CD4-positive, alpha-beta T cell (primary cell): ENCODE measurements around the gene AMPH. TPM values are rescaled to one million over a fixed set of nuclear protein-coding genes. Genes with fewer than 3 reads are reported as not detected.

ENCODE experiments used
- ATAC-seq: fragments of 200-7000 bp; cut with Tn5 transposase; one replicate; pipeline ENCODE4 v1.10.0; 2022; ENCODE audit warnings: mild to moderate bottlenecking; ENCODE audit not compliant: poor library complexity
- CTCF ChIA-PET: fragments of 350-600 bp; sonication (Branson Sonifier 250); formaldehyde crosslinking; loops from one replicate; lab custom pipeline; 2021; ENCODE audit warnings: antibody characterized with exemption, inconsistent platforms; lab: Charles Lee
- POLR2A ChIA-PET: fragments of 350-600 bp; sonication (Branson Sonifier 250); formaldehyde crosslinking; loops from one replicate; lab custom pipeline; 2021; ENCODE audit warnings: antibody characterized with exemption, inconsistent platforms; lab: Charles Lee
- DNase-seq, 14 experiments: peaks; one replicate each; pipeline ENCODE4 v3.0.0-alpha.2; 2013 to 2020; ENCODE audit warnings: mixed read lengths in 2 of 14
- H3K27ac ChIP-seq, 2 donors: one replicate each; pipeline versions ENCODE4 v1.5.1 to v1.7.0; 2013; ENCODE audit warnings: low read length in 2 of 2, low read depth in 1 of 2, mild to moderate bottlenecking in 1 of 2
- H3K27me3 ChIP-seq, 2 experiments: 1 replicate in 1 of 2; 2 replicates in 1 of 2; pipeline versions ENCODE4 v1.6.1 to v1.7.0; 2013; ENCODE audit warnings: low read length in 2 of 2, control low read depth in 1 of 2, mild to moderate bottlenecking in 1 of 2, moderate library complexity in 1 of 2; ENCODE audit not compliant: insufficient read depth in 2 of 2, control insufficient read depth in 1 of 2
- H3K36me3 ChIP-seq: one replicate; pipeline ENCODE4 v1.6.1; 2013; ENCODE audit warnings: low read length, control low read depth; ENCODE audit not compliant: insufficient read depth
- H3K4me1 ChIP-seq: one replicate; pipeline ENCODE4 v1.6.1; 2013; ENCODE audit warnings: low read length, control low read depth; ENCODE audit not compliant: insufficient read depth
- H3K4me3 ChIP-seq: one replicate; pipeline ENCODE4 v1.5.1; 2013; ENCODE audit warnings: mild to moderate bottlenecking, low read length, moderate library complexity
- H3K9me3 ChIP-seq, 2 experiments: 1 replicate in 1 of 2; 2 replicates in 1 of 2; pipeline versions ENCODE4 v1.6.1 to v1.7.0; 2013; ENCODE audit warnings: low read length in 2 of 2, mild to moderate bottlenecking in 2 of 2, control low read depth in 1 of 2, moderate library complexity in 1 of 2; ENCODE audit not compliant: control insufficient read depth in 1 of 2, insufficient read depth in 1 of 2
- H3K27ac Mint-ChIP-seq: one replicate; pipeline ENCODE4 v1.8.0; 2020; ENCODE audit warnings: mixed read lengths
- H3K27me3 Mint-ChIP-seq: one replicate; pipeline ENCODE4 v1.8.0; 2021; ENCODE audit warnings: mixed read lengths
- H3K36me3 Mint-ChIP-seq: one replicate; pipeline ENCODE4 v1.8.0; 2021; ENCODE audit warnings: low read depth, mixed read lengths
- H3K4me1 Mint-ChIP-seq: one replicate; pipeline ENCODE4 v1.8.0; 2021; ENCODE audit warnings: low read depth, mixed read lengths
- H3K4me3 Mint-ChIP-seq: one replicate; pipeline ENCODE4 v1.8.0; 2020; ENCODE audit warnings: mild to moderate bottlenecking, mixed read lengths
- H3K9me3 Mint-ChIP-seq: one replicate; pipeline ENCODE4 v1.8.0; 2020; ENCODE audit warnings: mixed read lengths
- CTCF ChIP-seq: fragments of 200-600 bp; IDR thresholded peaks from one replicate; pipeline ENCODE4 v1.8.0; 2022; ENCODE audit warnings: antibody characterized with exemption, mild to moderate bottlenecking
- intact Hi-C, 2 experiments: fragments of 100-400 bp; cut with DNase I in 1 of 2; cut with micrococcal nuclease in 1 of 2; formaldehyde crosslinking; loops; one replicate each; pipeline versions ENCODE4 v1.15.1 to v1.9.0; 2023 to 2025; cut with DNase I, micrococcal nuclease
- total RNA-seq, 174 experiments: library from RNA in 2 of 174; stranded (reverse) in 2 of 174; gene quantifications; one replicate each; pipeline ENCODE4 v1.2.3 and lab custom pipeline; 2021 to 2026

The AMPH gene
- total RNA-seq, 2 experiments from 2014 or later: not detected

- TF ChIP-seq CTCF: no peak
- no peak for DNase-seq
- Histone ChIP-seq H3K4me3 (no peak overlapping the region), H3K9me3 (no peaks in the 10 kb centered on the region), H3K4me1 (no peaks in the 10 kb centered on the region), H3K27ac (no peak overlapping the region), H3K36me3 (no peaks in the 10 kb centered on the region), H3K27me3 (no peaks in the 10 kb centered on the region)
- CTCF ChIA-PET: no interaction called here
- POLR2A ChIA-PET: no interaction called here
- H3K4me3 Mint-ChIP-seq: no peak overlapping the region
- H3K27me3 Mint-ChIP-seq: no peaks in the 10 kb centered on the region
- intact Hi-C loops: no loop called here
- H3K9me3 Mint-ChIP-seq: no peaks in the 10 kb centered on the region
- peaks cover 5% of the 10 kb centered on the region for H3K4me1 Mint-ChIP-seq
- H3K36me3 Mint-ChIP-seq: peaks cover 32% of the 10 kb centered on the region
- no peak overlapping the region for H3K27ac Mint-ChIP-seq
- no peak for ATAC-seq
Measured at GRCh38 chr7:38383281-38383680, 247.9 kb downstream of the AMPH start.

- H3K9me3 Mint-ChIP-seq: no peaks in the 10 kb centered on the region
- no peak overlapping the region for H3K27ac Mint-ChIP-seq
- Histone ChIP-seq H3K4me3 (no peak overlapping the region), H3K9me3 (no peaks in the 10 kb centered on the region), H3K27me3 (no peaks in the 10 kb centered on the region), H3K36me3 (no peaks in the 10 kb centered on the region), H3K27ac (no peak overlapping the region), H3K4me1 (no peaks in the 10 kb centered on the region)
- H3K36me3 Mint-ChIP-seq: peaks cover 33% of the 10 kb centered on the region
- H3K4me1 Mint-ChIP-seq: peaks cover 5% of the 10 kb centered on the region
- H3K4me3 Mint-ChIP-seq: no peak overlapping the region
- TF ChIP-seq CTCF: no peak
- intact Hi-C loops: no loop called here
- ChIA-PET CTCF (no interaction called here), POLR2A (interaction anchor here (0.6 kb wide), 1 partner anchor 1020 kb away, joined by 3 read pairs; no protein-coding TSS in a partner anchor)
- DNase-seq: no peak
- ATAC-seq: no peak
- no peaks in the 10 kb centered on the region for H3K27me3 Mint-ChIP-seq
Measured at GRCh38 chr7:38382684-38383083, 248.5 kb downstream of the AMPH start.

- Mint-ChIP-seq H3K27me3 (no peaks in the 10 kb centered on the region), H3K4me1 (peaks cover 23% of the 10 kb centered on the region), H3K36me3 (peaks cover 45% of the 10 kb centered on the region), H3K4me3 (no peak overlapping the region), H3K9me3 (no peaks in the 10 kb centered on the region), H3K27ac (peak overlapping the region; percentile 11)
- no peak overlapping the region for H3K27ac ChIP-seq
- H3K4me1 ChIP-seq: peaks cover 6% of the 10 kb centered on the region
- no peak for DNase-seq
- TF ChIP-seq CTCF: no peak
- H3K36me3 ChIP-seq: peaks cover 8% of the 10 kb centered on the region
- H3K27me3 ChIP-seq: no peaks in the 10 kb centered on the region
- no peak for ATAC-seq
- ChIA-PET POLR2A (interaction anchor here (1.2 to 3.2 kb wide), 2 partner anchors 10 to 159 kb away, joined by 3 to 12 read pairs; no protein-coding TSS in a partner anchor), CTCF (interaction anchor here (1.1 to 4.2 kb wide), 4 partner anchors 7 to 160 kb away, joined by 3 to 27 read pairs (median 9); no protein-coding TSS in a partner anchor)
- no peak overlapping the region for H3K4me3 ChIP-seq
- intact Hi-C loops: loop anchor here in 1 of 2 experiments (2.0 kb wide), 1 partner anchor 269 kb away; no protein-coding TSS in a partner anchor
- H3K9me3 ChIP-seq: no peaks in the 10 kb centered on the region
Measured at GRCh38 chr7:38375453-38375852, 255.7 kb downstream of the AMPH start.
